Ishikawa (cell line): Measurements from ENCODE around the gene INSYN2A.

Experiments used
- CEBPB ChIP-seq: IDR thresholded peaks from 2 replicates; pipeline ENCODE4 v1.6.1; 2012
- EP300 ChIP-seq: IDR thresholded peaks from 2 replicates; pipeline ENCODE4 v1.6.1; 2012; ENCODE audit warnings: borderline replicate concordance
- FOXM1 ChIP-seq: IDR thresholded peaks from 2 replicates; pipeline ENCODE4 v1.6.1; 2012; ENCODE audit warnings: low read depth, borderline replicate concordance
- NFIC ChIP-seq: IDR thresholded peaks from 2 replicates; pipeline ENCODE4 v1.6.1; 2012
- RAD21 ChIP-seq: IDR thresholded peaks from 2 replicates; pipeline ENCODE4 v1.6.1; 2012; ENCODE audit warnings: low read depth
- ZBTB7A ChIP-seq: IDR thresholded peaks from 2 replicates; pipeline ENCODE4 v1.6.1; 2012; ENCODE audit warnings: low read depth

DNA sequence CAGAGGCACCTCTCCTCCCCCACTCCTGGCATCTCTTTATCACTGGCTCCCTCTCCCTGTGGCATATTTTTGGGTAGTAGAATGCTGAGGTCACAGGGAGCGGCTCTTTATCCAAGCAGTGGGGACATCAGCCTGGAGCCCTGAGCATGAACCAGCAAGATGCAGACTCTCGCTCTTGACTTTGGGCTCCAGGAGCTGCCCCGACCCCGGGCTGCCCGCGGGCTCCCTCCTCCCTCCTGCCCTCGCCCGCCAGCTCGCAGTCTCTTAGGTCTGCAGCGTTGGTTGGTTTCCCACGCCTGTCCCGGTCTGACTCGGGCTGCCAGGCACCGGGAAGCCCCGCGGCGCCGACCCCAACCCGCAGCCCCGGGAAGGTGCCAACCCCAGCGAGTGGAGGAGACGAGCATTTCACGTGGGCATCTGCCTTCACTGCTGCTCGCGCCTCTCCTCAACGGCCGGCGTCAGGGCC is 1.3 kb downstream of the INSYN2A start:
- TF ChIP-seq RAD21 (no peak), FOXM1 (no peak), ZBTB7A (no peak), CEBPB (no peak), EP300 (no peak), NFIC (no peak)
